Left lobe of liver (tissue), 1 donor: Measurements from ENCODE around the gene SCYGR2. TPM values are rescaled to one million over a fixed set of nuclear protein-coding genes. Genes with fewer than 3 reads are reported as not detected.

Experiments used
- total RNA-seq: library from RNA; stranded (reverse); gene quantifications from one replicate; pipeline ENCODE4 v1.2.1, GENCODE V29; 2021
- donor health status: DM: no; HTN: yes; CAD: no.

Gene SCYGR2
- total RNA-seq, 1 donor from 2014 or later: not detected

Other genes starting within 250 kb of the SCYGR2 start
- not detected for gene TM4SF20, start 219.6 kb upstream of the SCYGR2 start, total RNA-seq
- gene SCYGR1, start 210.9 kb upstream of the SCYGR2 start, total RNA-seq: not detected
- 21.9 TPM for gene AGFG1, start 126.7 kb upstream of the SCYGR2 start, total RNA-seq
- gene SCYGR3, start 15.9 kb downstream of the SCYGR2 start, total RNA-seq: not detected
- gene SCYGR4, start 18.6 kb downstream of the SCYGR2 start, total RNA-seq: not detected
- gene SCYGR5, start 67.9 kb downstream of the SCYGR2 start, total RNA-seq: not detected
- 14.6 TPM for gene SLC19A3, start 119.1 kb downstream of the SCYGR2 start, total RNA-seq
- not detected for gene SCYGR6, start 125.9 kb downstream of the SCYGR2 start, total RNA-seq
- gene SCYGR7, start 129.4 kb downstream of the SCYGR2 start, total RNA-seq: not detected
- not detected for gene SCYGR8, start 147.0 kb downstream of the SCYGR2 start, total RNA-seq
- gene CCL20, start 214.9 kb downstream of the SCYGR2 start, total RNA-seq: not detected